ENCODE results near the gene PPP1R15B. TPM values are rescaled to one million over a fixed set of nuclear protein-coding genes. Genes with fewer than 3 reads are reported as not detected.

The PPP1R15B gene
- total RNA-seq, 1 experiment from 2014 or later: 69.3 TPM

DNA sequence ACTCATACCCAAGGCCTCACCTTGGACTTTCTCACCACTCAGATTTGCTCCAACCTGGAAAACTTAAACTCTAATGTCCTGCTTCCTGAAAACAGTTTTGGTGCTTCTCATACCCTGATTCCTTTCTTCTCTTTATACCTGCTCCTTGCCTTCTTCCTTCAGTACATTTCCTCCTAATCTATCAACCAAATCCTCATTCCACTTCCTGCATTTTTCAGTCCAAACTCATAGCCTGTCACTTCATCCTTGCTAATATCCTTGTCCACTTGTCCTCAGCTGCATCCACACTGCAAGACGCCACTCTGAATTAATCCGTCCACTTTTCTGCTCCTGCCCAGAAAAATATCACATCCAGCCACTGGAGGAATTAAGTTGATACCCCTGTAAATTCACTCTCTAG lies 25.9 kb downstream of the PPP1R15B start:
- BruUV-seq (replicated peaks): no TSS peak

More for the DNA sequence above, 25.9 kb downstream of the PPP1R15B start:
- Histone ChIP-seq H3K36me3 (ENCODE audit: control insufficient read depth in 1 of 2, insufficient read depth in 2 of 2, low read length in 2 of 2) (no peaks in the 10 kb centered on the region), H3K79me2 (ENCODE audit: insufficient read depth, low read length) (no peaks in the 10 kb centered on the region), H3K27ac (ENCODE audit: low read depth, low read length) (no peak overlapping the region), H3K9me3 (ENCODE audit: control insufficient read depth in 1 of 2, insufficient read depth in 1 of 2, low read depth in 1 of 2, low read length in 2 of 2) (no peaks in the 10 kb centered on the region), H3K9ac (ENCODE audit: low read length) (no peak overlapping the region), H3K4me3 (replicated peaks in 1 of 2; ENCODE audit: low read depth in 1 of 2, low read length in 2 of 2) (no peak overlapping the region), H3K9me2 (ENCODE audit: insufficient read depth) (no peaks in the 10 kb centered on the region), H3K4me2 (ENCODE audit: low read length) (no peak overlapping the region), H4K20me1 (ENCODE audit: insufficient read depth) (no peaks in the 10 kb centered on the region), H2AFZ (ENCODE audit: low read depth, low read length, poor library complexity, severe bottlenecking) (no peak overlapping the region), H3K27me3 (ENCODE audit: insufficient read depth, low read length) (no peaks in the 10 kb centered on the region), H3K4me1 (ENCODE audit: control insufficient read depth in 1 of 2, insufficient read depth in 2 of 2, low read length in 2 of 2) (peaks cover 0 to 5% of the 10 kb centered on the region in 2 experiments; a peak in 1 of 4 replicates)
- CTCF ChIA-PET: interaction anchor here (3.2 kb wide), 1 partner anchor 13 kb away, joined by 24 read pairs; no protein-coding TSS in a partner anchor
- TF ChIP-seq, protein P1, sequence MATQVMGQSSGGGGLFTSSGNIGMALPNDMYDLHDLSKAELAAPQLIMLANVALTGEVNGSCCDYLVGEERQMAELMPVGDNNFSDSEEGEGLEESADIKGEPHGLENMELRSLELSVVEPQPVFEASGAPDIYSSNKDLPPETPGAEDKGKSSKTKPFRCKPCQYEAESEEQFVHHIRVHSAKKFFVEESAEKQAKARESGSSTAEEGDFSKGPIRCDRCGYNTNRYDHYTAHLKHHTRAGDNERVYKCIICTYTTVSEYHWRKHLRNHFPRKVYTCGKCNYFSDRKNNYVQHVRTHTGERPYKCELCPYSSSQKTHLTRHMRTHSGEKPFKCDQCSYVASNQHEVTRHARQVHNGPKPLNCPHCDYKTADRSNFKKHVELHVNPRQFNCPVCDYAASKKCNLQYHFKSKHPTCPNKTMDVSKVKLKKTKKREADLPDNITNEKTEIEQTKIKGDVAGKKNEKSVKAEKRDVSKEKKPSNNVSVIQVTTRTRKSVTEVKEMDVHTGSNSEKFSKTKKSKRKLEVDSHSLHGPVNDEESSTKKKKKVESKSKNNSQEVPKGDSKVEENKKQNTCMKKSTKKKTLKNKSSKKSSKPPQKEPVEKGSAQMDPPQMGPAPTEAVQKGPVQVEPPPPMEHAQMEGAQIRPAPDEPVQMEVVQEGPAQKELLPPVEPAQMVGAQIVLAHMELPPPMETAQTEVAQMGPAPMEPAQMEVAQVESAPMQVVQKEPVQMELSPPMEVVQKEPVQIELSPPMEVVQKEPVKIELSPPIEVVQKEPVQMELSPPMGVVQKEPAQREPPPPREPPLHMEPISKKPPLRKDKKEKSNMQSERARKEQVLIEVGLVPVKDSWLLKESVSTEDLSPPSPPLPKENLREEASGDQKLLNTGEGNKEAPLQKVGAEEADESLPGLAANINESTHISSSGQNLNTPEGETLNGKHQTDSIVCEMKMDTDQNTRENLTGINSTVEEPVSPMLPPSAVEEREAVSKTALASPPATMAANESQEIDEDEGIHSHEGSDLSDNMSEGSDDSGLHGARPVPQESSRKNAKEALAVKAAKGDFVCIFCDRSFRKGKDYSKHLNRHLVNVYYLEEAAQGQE (IDR thresholded peaks at IDR 0.05; ENCODE audit: low read depth): no peak
- no peak for TF ChIP-seq ELF1 (IDR thresholded peaks at IDR 0.05; ENCODE audit: borderline replicate concordance, low read depth)
- no peak for TF ChIP-seq CEBPB (IDR thresholded peaks at IDR 0.05; ENCODE audit: low read depth)
- TF ChIP-seq, protein P2, sequence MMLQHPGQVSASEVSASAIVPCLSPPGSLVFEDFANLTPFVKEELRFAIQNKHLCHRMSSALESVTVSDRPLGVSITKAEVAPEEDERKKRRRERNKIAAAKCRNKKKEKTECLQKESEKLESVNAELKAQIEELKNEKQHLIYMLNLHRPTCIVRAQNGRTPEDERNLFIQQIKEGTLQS (IDR thresholded peaks at IDR 0.05): no peak
- no peak for TF ChIP-seq SRF (IDR thresholded peaks at IDR 0.05; ENCODE audit: low read depth)
- TF ChIP-seq EZH2phosphoT487 (IDR thresholded peaks at IDR 0.05; ENCODE audit: borderline replicate concordance): no peak
- TF ChIP-seq, protein P3, sequence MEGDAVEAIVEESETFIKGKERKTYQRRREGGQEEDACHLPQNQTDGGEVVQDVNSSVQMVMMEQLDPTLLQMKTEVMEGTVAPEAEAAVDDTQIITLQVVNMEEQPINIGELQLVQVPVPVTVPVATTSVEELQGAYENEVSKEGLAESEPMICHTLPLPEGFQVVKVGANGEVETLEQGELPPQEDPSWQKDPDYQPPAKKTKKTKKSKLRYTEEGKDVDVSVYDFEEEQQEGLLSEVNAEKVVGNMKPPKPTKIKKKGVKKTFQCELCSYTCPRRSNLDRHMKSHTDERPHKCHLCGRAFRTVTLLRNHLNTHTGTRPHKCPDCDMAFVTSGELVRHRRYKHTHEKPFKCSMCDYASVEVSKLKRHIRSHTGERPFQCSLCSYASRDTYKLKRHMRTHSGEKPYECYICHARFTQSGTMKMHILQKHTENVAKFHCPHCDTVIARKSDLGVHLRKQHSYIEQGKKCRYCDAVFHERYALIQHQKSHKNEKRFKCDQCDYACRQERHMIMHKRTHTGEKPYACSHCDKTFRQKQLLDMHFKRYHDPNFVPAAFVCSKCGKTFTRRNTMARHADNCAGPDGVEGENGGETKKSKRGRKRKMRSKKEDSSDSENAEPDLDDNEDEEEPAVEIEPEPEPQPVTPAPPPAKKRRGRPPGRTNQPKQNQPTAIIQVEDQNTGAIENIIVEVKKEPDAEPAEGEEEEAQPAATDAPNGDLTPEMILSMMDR (IDR thresholded peaks at IDR 0.05 in 2 of 3, conservative IDR thresholded peaks at IDR 0.05 in 1 of 3; ENCODE audit: borderline replicate concordance in 1 of 3, insufficient read depth in 1 of 3, low read depth in 2 of 3, low read length in 2 of 3): no peak
- no peak for TF ChIP-seq JUND (IDR thresholded peaks at IDR 0.05)
- TF ChIP-seq CBX3 (IDR thresholded peaks at IDR 0.05; ENCODE audit: low read depth): no peak
- TF ChIP-seq EZH2 (IDR thresholded peaks at IDR 0.05): no peak
- no peak for TF ChIP-seq YY1 (IDR thresholded peaks at IDR 0.05; ENCODE audit: extremely low read depth, insufficient replicate concordance, low read depth, low read length)
- no peak for TF ChIP-seq RAD21 (IDR thresholded peaks at IDR 0.05; ENCODE audit: low read depth)
- TF ChIP-seq ZFX (IDR thresholded peaks at IDR 0.05): no peak
- TF ChIP-seq TCF7L2 (IDR thresholded peaks at IDR 0.05; ENCODE audit: borderline replicate concordance, extremely low read depth, insufficient read depth, insufficient read length): no peak
- TF ChIP-seq POLR2AphosphoS5 (IDR thresholded peaks at IDR 0.05; ENCODE audit: low read depth, low read length): no peak
- TF ChIP-seq POLR2A (IDR thresholded peaks at IDR 0.05; ENCODE audit: borderline replicate concordance, extremely low read depth, insufficient read depth, insufficient read length): no peak
- no peak for TF ChIP-seq SIN3A (IDR thresholded peaks at IDR 0.05; ENCODE audit: low read depth)
- TF ChIP-seq SP1 (IDR thresholded peaks at IDR 0.05; ENCODE audit: low read depth): no peak
- TF ChIP-seq, protein P4, sequence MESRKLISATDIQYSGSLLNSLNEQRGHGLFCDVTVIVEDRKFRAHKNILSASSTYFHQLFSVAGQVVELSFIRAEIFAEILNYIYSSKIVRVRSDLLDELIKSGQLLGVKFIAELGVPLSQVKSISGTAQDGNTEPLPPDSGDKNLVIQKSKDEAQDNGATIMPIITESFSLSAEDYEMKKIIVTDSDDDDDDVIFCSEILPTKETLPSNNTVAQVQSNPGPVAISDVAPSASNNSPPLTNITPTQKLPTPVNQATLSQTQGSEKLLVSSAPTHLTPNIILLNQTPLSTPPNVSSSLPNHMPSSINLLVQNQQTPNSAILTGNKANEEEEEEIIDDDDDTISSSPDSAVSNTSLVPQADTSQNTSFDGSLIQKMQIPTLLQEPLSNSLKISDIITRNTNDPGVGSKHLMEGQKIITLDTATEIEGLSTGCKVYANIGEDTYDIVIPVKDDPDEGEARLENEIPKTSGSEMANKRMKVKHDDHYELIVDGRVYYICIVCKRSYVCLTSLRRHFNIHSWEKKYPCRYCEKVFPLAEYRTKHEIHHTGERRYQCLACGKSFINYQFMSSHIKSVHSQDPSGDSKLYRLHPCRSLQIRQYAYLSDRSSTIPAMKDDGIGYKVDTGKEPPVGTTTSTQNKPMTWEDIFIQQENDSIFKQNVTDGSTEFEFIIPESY (IDR thresholded peaks at IDR 0.05; ENCODE audit: extremely low read depth, insufficient replicate concordance, low read length): no peak
- intact Hi-C loops (cut with micrococcal nuclease): no loop called here
- no peak for ATAC-seq
- POLR2A ChIA-PET: interaction anchor here (1.0 kb wide), 1 partner anchor 13 kb away, joined by 3 read pairs; no protein-coding TSS in a partner anchor
- RAD21 ChIA-PET (ENCODE audit: low non-redundant PET in 1 of 2, low total read pairs in 2 of 2, uncharacterized antibody in 2 of 2, unreplicated experiment in 2 of 2): no interaction called here
- DNase-seq (ENCODE audit: low read depth, low spot score): no peak

All from HCT116 (cell line).